Thyroid gland (tissue), 4 donors: Measurements from ENCODE around the gene DLGAP1.

ENCODE experiments used
- POLR2A ChIP-seq, 2 donors: fragments of 450-650 bp; IDR thresholded peaks; one replicate each; pipeline ENCODE4 v1.6.1; 2017; ENCODE audit warnings: antibody characterized with exemption in 2 of 2, mild to moderate bottlenecking in 2 of 2, moderate library complexity in 1 of 2
- TF ChIP-seq, protein P1 (sequence below), 6 experiments: fragments of 200-600 bp in 3 of 6; fragments of 450-650 bp in 3 of 6; sonication (generic) in 3 of 6; IDR thresholded peaks; one replicate each; pipeline ENCODE4 v1.5.1; 2016 to 2019; ENCODE audit warnings: antibody characterized with exemption in 6 of 6, mild to moderate bottlenecking in 2 of 6, inconsistent platforms in 1 of 6, moderate library complexity in 1 of 6

DNA sequence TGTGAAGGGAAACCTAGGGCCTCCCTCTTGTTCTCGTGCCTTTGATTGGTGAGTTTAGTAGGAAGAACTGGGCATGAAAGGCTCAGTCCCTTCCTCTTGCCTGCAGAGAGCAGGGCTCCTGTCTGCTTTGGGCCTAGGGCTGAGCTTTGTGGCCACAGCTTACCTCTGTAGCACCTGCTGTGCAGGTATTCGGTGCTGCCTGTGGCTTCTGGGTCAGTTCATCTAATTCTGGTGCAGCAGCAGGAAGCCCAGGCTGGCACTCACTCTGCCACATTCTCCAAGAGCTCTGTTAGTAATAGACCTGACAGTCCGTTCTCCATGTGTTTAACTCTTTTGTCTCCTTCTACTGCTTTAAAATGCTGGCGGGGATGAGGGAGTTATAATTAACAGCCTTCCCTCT lies 96.5 kb downstream of the DLGAP1 start:
- TF ChIP-seq, protein P1, sequence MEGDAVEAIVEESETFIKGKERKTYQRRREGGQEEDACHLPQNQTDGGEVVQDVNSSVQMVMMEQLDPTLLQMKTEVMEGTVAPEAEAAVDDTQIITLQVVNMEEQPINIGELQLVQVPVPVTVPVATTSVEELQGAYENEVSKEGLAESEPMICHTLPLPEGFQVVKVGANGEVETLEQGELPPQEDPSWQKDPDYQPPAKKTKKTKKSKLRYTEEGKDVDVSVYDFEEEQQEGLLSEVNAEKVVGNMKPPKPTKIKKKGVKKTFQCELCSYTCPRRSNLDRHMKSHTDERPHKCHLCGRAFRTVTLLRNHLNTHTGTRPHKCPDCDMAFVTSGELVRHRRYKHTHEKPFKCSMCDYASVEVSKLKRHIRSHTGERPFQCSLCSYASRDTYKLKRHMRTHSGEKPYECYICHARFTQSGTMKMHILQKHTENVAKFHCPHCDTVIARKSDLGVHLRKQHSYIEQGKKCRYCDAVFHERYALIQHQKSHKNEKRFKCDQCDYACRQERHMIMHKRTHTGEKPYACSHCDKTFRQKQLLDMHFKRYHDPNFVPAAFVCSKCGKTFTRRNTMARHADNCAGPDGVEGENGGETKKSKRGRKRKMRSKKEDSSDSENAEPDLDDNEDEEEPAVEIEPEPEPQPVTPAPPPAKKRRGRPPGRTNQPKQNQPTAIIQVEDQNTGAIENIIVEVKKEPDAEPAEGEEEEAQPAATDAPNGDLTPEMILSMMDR (IDR thresholded peaks at IDR 0.05): no peak
- TF ChIP-seq POLR2A (IDR thresholded peaks at IDR 0.05): no peak
